HG03139 (cell line): ENCODE results near the gene ERGIC1.

ENCODE experiments used
- ATAC-seq: cut with Tn5 transposase; IDR thresholded peaks from one replicate; pipeline ENCODE4 v1.9.1; 2021; ENCODE audit not compliant: unreplicated experiment

ERGIC1 gene

GRCh38 chr5:172971482-172971881, 137.4 kb downstream of the ERGIC1 start:
- ATAC-seq, result no peak

GRCh38 chr5:172972552-172972951, 138.5 kb downstream of the ERGIC1 start:
- no peak for ATAC-seq

- ATAC-seq, result no peak
Observed at GRCh38 chr5:172973127-172973916, 139.3 kb downstream of the ERGIC1 start.

- no peak for ATAC-seq
Observed at GRCh38 chr5:172973931-172974330, 139.9 kb downstream of the ERGIC1 start.

- ATAC-seq, result no peak
Observed at GRCh38 chr5:172975289-172975688, 141.2 kb downstream of the ERGIC1 start.

- no peak for ATAC-seq
Observed at GRCh38 chr5:172979778-172980177, 145.7 kb downstream of the ERGIC1 start.

- ATAC-seq, result no peak
Observed at GRCh38 chr5:172981931-172982330, 147.9 kb downstream of the ERGIC1 start.

- ATAC-seq, result peak; percentile 88
Observed at GRCh38 chr5:172983542-172984243, 149.6 kb downstream of the ERGIC1 start, which contains the start of gene ATP6V0E1. ATP6V0E1 (plus strand) TSS chr5:172983771; CDS start chr5:172983861, 90 bp downstream.

GRCh38 chr5:172984244-172984953, 150.3 kb downstream of the ERGIC1 start:
- peak; percentile 54 for ATAC-seq

- ATAC-seq, result no peak
Observed at GRCh38 chr5:172985596-172985995, 151.5 kb downstream of the ERGIC1 start.

GRCh38 chr5:172988276-172988675, 154.2 kb downstream of the ERGIC1 start:
- no peak for ATAC-seq

GRCh38 chr5:172990776-172991175, 156.7 kb downstream of the ERGIC1 start:
- no peak for ATAC-seq

GRCh38 chr5:172994405-172994804, 160.4 kb downstream of the ERGIC1 start:
- no peak for ATAC-seq

- no peak for ATAC-seq
Observed at GRCh38 chr5:172999372-172999973, 165.4 kb downstream of the ERGIC1 start.

GRCh38 chr5:172999974-173000373, 165.9 kb downstream of the ERGIC1 start:
- ATAC-seq, result no peak

GRCh38 chr5:173001229-173001841, 167.3 kb downstream of the ERGIC1 start:
- peak; percentile 63 for ATAC-seq
